Diencephalon (tissue), 1 donor: Measurements from ENCODE around the gene TRIM28. TPM values are rescaled to one million over a fixed set of nuclear protein-coding genes. Genes with fewer than 3 reads are reported as not detected.
A peak's percentile ranks its signal among the peaks of the same experiment; 100 is the strongest.

ENCODE experiments used
- small RNA-seq: library from RNA; depleted of rRNA; stranded (forward); fragments of <200 nt; gene quantifications from one replicate; pipeline ENCODE3, GENCODE V24; 2014
- total RNA-seq: library from RNA; depleted of rRNA; stranded (reverse); fragments of >200 nt; gene quantifications from one replicate; pipeline ENCODE4 v1.2.3, GENCODE V29; 2014

TRIM28 gene
- total RNA-seq = 233 TPM

DNA sequence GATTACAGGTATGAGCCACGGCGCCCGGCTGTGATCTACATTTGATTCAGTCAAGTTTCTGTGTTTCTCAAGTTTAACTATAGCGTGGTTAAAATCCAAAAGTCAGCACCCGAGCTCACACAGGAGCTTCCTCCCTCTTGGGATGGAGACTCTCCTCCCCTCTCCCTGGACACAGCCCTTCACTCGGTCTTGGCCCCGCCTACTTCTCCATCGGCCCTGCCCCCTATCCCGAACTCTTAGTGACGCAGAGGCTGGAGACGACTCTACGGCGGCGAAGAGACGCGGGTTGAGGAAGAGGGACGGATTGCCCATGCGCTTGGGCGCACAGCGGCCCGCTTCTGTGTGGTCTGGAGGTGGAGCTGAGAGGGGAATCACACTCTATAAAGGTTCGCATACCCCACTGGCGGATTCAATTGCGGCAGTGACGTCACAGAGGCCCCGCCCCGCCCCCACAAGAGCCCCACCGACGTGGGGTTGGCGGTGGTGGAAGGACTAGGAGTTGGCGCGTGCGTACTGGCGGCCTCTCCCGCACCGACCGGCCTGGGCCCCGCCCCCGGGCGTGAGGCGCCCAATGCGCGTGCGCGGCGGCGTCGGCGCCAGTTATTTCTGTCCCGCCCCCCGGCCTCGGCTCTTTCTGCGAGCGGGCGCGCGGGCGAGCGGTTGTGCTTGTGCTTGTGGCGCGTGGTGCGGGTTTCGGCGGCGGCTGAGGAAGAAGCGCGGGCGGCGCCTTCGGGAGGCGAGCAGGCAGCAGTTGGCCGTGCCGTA, at the start of gene TRIM28:
Gene TRIM28, plus strand, starts transcription at position 239 of the 765 bp plus-strand sequence. CDS start 694 bp downstream, outside the sequence.

GRCh38 chr19:58511353-58512208, 32.3 kb upstream of the TRIM28 start, which contains the start of gene SLC27A5:
Gene SLC27A5, minus strand, starts transcription at chr19:58511992. Its CDS starts 37 bp downstream, at chr19:58511955.

DNA sequence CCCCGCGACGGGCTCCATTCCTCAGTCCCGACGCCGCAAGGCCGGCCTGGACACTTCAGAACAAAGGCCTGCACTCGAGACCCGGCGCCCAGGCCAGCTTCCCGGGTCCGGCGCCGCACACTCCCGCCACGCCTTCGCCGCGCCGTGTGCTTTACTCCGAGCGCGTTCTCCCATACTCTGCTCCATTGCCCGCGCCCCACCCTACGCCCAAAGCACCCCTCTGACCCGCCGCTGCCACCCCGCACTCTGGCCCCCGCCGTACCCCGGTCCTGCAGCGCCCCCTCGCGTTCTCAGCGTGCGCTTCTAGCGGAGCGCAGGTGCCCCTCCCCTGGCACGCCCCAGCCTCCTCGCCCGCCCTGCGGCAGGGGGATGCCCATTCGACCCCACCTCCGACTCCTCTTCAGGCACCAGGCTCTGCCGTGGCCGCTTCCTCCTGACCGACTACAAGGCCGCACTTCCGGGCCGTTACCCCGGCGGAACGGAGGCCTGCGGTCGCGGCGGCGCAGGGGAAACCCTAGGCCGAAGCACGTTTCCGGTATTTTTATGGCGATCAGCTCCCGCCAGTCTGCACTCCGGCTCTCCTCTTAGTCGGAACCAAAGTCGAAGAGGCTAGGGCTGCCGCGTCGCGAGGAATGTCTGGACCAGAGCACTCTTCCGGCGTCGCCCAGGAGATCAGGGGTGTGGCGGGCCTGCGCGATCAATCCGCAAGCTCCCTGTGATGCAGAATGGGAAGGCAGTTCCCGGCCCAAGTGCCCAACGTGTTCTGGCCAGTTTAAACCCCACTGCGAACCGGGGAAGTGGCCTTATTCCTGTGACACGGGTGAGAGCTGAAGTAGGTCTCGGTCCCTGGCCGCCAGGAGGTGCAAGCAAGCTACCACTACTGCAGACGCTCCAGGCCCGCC, 24.3 kb upstream of the TRIM28 start, which contains the start of gene ZBTB45:
Gene ZBTB45, minus strand, starts transcription at position 456 of the 902 bp plus-strand sequence. CDS start 2,137 bp downstream, outside the sequence.

GRCh38 chr19:58554494-58555368, 10.9 kb downstream of the TRIM28 start, which contains the start of gene CHMP2A:
Gene CHMP2A, minus strand, starts transcription at chr19:58555105. Its CDS starts 893 bp downstream, at chr19:58554212.

GRCh38 chr19:58558066-58558622, 14.3 kb downstream of the TRIM28 start, which contains the start of gene UBE2M:
Gene UBE2M, minus strand, starts transcription at chr19:58558611. Its CDS starts 230 bp downstream, at chr19:58558381.

GRCh38 chr19:58572818-58573657, 29.2 kb downstream of the TRIM28 start, which contains the start of gene MZF1:
Gene MZF1, minus strand, starts transcription at chr19:58573335. Its CDS starts 1,946 bp downstream, at chr19:58571389.

Small RNA genes lying within 50 kb of the gene (small RNA-seq; reads per million reads assigned to genes)
- gene MIR6807 = 0.26 reads per million, percentile 9 among the genes with 10 or more reads in this experiment
- gene RN7SL525P = not detected

Other genes with a start within 250 kb of the TRIM28 start
- gene ERVK3-1, start 238.7 kb upstream of the TRIM28 start, total RNA-seq = 27.9 TPM
- gene ZSCAN22, start 217.1 kb upstream of the TRIM28 start, total RNA-seq = 2.5 TPM
- 1.2 TPM for gene A1BG, start 190.6 kb upstream of the TRIM28 start, total RNA-seq
- 6.2 TPM for gene ZNF497, start 181.3 kb upstream of the TRIM28 start, total RNA-seq
- 1.2 TPM for gene ZNF837, start 163.0 kb upstream of the TRIM28 start, total RNA-seq
- gene RPS5, start 156.8 kb upstream of the TRIM28 start, total RNA-seq = 1,092 TPM
- not detected for gene RNF225, start 148.4 kb upstream of the TRIM28 start, total RNA-seq
- gene ZNF584, start 135.4 kb upstream of the TRIM28 start, total RNA-seq = 21.0 TPM
- 14.1 TPM for gene ZNF132, start 103.9 kb upstream of the TRIM28 start, total RNA-seq
- 17.5 TPM for gene ZNF324B, start 92.4 kb upstream of the TRIM28 start, total RNA-seq
- 23.3 TPM for gene ZNF324, start 77.0 kb upstream of the TRIM28 start, total RNA-seq
- 8.8 TPM for gene ZNF446, start 67.7 kb upstream of the TRIM28 start, total RNA-seq
- gene SLC27A5, start 32.1 kb upstream of the TRIM28 start, total RNA-seq = 9.5 TPM
- gene ZBTB45, start 24.3 kb upstream of the TRIM28 start, total RNA-seq = 8.8 TPM
- gene CHMP2A, start 11.0 kb downstream of the TRIM28 start, total RNA-seq = 68.5 TPM
- gene UBE2M, start 14.5 kb downstream of the TRIM28 start, total RNA-seq = 75.2 TPM
- gene MZF1, start 29.3 kb downstream of the TRIM28 start, total RNA-seq = 15.9 TPM